CD4-positive, CD25-positive, alpha-beta regulatory T cell (primary cell): ENCODE measurements around the gene ZNF683. TPM values are rescaled to one million over a fixed set of nuclear protein-coding genes. Genes with fewer than 3 reads are reported as not detected.
"Not testable (repeated sequence)": the region's sequence is repeated elsewhere in the genome, so short reads cannot be mapped to it uniquely, and the experiment has no call there.

ENCODE experiments used
- ATAC-seq, 2 donors: fragments of 150-1000 bp; cut with Tn5 transposase; one replicate each; pipeline ENCODE4 v1.10.0; 2021; ENCODE audit warnings: low read depth in 2 of 2, moderate number of reproducible peaks in 2 of 2, moderate library complexity in 1 of 2
- DNase-seq, 3 donors: peaks; one replicate each; pipeline versions ENCODE4 v3.0.0 to v3.0.0-alpha.2; 2012 to 2022; ENCODE audit warnings: mixed read lengths in 1 of 3
- H3K27ac ChIP-seq: one replicate; pipeline ENCODE4 v1.7.0; 2013; ENCODE audit warnings: mild to moderate bottlenecking, low read length; ENCODE audit not compliant: insufficient read depth, poor library complexity, severe bottlenecking
- H3K27me3 ChIP-seq: one replicate; pipeline ENCODE4 v1.7.0; 2013; ENCODE audit warnings: low read length; ENCODE audit not compliant: control insufficient read depth, insufficient read depth
- H3K36me3 ChIP-seq: one replicate; pipeline ENCODE4 v1.7.0; 2013; ENCODE audit warnings: mild to moderate bottlenecking, low read length, moderate library complexity; ENCODE audit not compliant: control insufficient read depth, insufficient read depth
- H3K4me1 ChIP-seq: 2 replicates; pipeline ENCODE4 v1.7.0; 2013; ENCODE audit warnings: mild to moderate bottlenecking, low read length; ENCODE audit not compliant: insufficient read depth, control insufficient read depth, poor library complexity, severe bottlenecking
- H3K4me3 ChIP-seq: one replicate; pipeline ENCODE4 v1.7.0; 2013; ENCODE audit warnings: low read depth, mild to moderate bottlenecking, low read length, moderate library complexity
- H3K9me3 ChIP-seq, 2 experiments: 1 replicate in 1 of 2; 2 replicates in 1 of 2; pipeline ENCODE4 v1.7.0; 2013; ENCODE audit warnings: low read length in 2 of 2, mild to moderate bottlenecking in 1 of 2, moderate library complexity in 1 of 2; ENCODE audit not compliant: control insufficient read depth in 2 of 2
- H3K27ac Mint-ChIP-seq, 3 donors: one replicate each; pipeline ENCODE4 v1.8.0; 2020 to 2022; ENCODE audit warnings: mild to moderate bottlenecking in 3 of 3, mixed read lengths in 3 of 3, moderate library complexity in 2 of 3
- H3K27me3 Mint-ChIP-seq: one replicate; pipeline ENCODE4 v1.8.0; 2022; ENCODE audit warnings: mild to moderate bottlenecking, mixed read lengths
- H3K36me3 Mint-ChIP-seq: one replicate; pipeline ENCODE4 v1.8.0; 2020; ENCODE audit warnings: mixed read lengths
- H3K4me1 Mint-ChIP-seq, 4 donors: one replicate each; pipeline ENCODE4 v1.8.0; 2020 to 2022; ENCODE audit warnings: mixed read lengths in 4 of 4, mild to moderate bottlenecking in 1 of 4
- H3K4me3 Mint-ChIP-seq, 4 donors: one replicate each; pipeline ENCODE4 v1.8.0; 2020 to 2022; ENCODE audit warnings: mild to moderate bottlenecking in 4 of 4, mixed read lengths in 4 of 4, moderate library complexity in 3 of 4
- H3K9me3 Mint-ChIP-seq, 7 donors: one replicate each; pipeline ENCODE4 v1.8.0; 2020 to 2022; ENCODE audit warnings: mixed read lengths in 7 of 7, mild to moderate bottlenecking in 3 of 7, moderate library complexity in 2 of 7
- polyA plus RNA-seq, 4 donors: library from polyadenylated mRNA; unstranded; fragments of 300-500 nt; fragmentation: Illumina TruSeq; gene quantifications; one replicate each; pipeline ENCODE4 v1.2.3, GENCODE V29; 2021
- total RNA-seq: library from RNA; stranded (reverse); gene quantifications from one replicate; pipeline ENCODE4 v1.2.3, GENCODE V29; 2022

Gene ZNF683
- total RNA-seq: not detected
- under 1 TPM in 2 of 4 donors, not detected in 2; 0.25 to 0.55 TPM for polyA plus RNA-seq

DNA sequence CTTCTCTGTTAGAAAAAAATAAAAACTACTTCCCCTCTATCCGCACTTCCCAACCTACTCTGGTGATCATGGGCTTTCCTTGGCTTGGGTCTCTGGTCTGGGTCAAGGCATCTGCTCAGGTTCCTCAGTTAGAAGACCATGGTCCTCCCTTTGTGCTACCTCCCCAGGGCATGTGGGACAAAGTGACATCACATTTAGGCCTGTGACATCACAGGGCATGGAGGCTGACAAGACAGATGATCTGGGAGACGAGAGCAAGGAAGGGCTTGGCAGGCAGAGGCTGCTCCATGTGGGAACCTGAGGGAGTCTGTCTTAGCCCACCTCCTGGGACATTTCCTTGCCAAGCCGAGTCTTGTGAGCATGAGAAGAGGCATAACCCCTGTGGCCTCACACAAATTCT, at the start of gene ZNF683:
Gene ZNF683, minus strand, starts transcription at position 140 of the 400 bp plus-strand sequence. CDS start 4,179 bp downstream, outside the sequence.
- not testable (repeated sequence) for H3K9me3 ChIP-seq, H3K36me3 Mint-ChIP-seq, ATAC-seq, H3K27me3 Mint-ChIP-seq, DNase-seq, H3K36me3 ChIP-seq, H3K27me3 ChIP-seq, H3K9me3 Mint-ChIP-seq
- Mint-ChIP-seq H3K27ac (peak within 1 kb of the TSS; percentile 92 to 96 (median 95)), H3K4me1 (peaks cover 37 to 91% (median 66%) of the 10 kb centered on the region in 4 donors), H3K4me3 (peak within 1 kb of the TSS; percentile 63 to 81 (median 77))
- Histone ChIP-seq H3K4me1 (peaks cover 78% of the 10 kb centered on the region), H3K4me3 (peak within 1 kb of the TSS; percentile 34), H3K27ac (peak within 1 kb of the TSS; percentile 50)

DNA sequence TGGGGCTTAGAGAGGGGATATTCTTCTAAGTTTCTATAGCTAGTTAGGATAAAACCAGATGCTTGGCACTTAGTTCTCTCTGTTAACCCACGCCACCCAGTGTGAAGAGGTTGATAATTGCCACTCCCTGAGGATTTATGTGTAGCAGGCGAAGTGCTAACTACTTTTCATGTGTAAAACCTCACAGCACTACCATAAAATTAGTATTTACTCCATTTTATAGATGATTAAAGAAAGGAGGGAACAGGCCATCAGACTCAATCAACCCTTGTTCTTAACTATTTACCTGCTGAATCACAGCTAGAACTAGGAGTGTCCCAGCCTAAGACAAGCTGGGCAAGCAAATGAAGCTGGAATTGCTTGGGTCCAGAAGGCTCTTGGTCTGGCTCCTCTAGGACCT, 46.9 kb upstream of the ZNF683 start:
- H3K4me3 Mint-ChIP-seq: no peak overlapping the region
- H3K36me3 Mint-ChIP-seq: no peaks in the 10 kb centered on the region
- Histone ChIP-seq H3K9me3 (no peaks in the 10 kb centered on the region), H3K4me3 (no peak overlapping the region), H3K27ac (no peak overlapping the region), H3K36me3 (no peaks in the 10 kb centered on the region), H3K27me3 (peaks cover 6% of the 10 kb centered on the region), H3K4me1 (no peaks in the 10 kb centered on the region)
- H3K4me1 Mint-ChIP-seq: peaks cover 0 to 5% (median 1%) of the 10 kb centered on the region in 4 donors
- DNase-seq: no peak
- peaks cover 0 to 2% (median 0%) of the 10 kb centered on the region in 7 donors for H3K9me3 Mint-ChIP-seq
- ATAC-seq: no peak
- H3K27ac Mint-ChIP-seq: no peak overlapping the region
- peaks cover 39% of the 10 kb centered on the region for H3K27me3 Mint-ChIP-seq

DNA sequence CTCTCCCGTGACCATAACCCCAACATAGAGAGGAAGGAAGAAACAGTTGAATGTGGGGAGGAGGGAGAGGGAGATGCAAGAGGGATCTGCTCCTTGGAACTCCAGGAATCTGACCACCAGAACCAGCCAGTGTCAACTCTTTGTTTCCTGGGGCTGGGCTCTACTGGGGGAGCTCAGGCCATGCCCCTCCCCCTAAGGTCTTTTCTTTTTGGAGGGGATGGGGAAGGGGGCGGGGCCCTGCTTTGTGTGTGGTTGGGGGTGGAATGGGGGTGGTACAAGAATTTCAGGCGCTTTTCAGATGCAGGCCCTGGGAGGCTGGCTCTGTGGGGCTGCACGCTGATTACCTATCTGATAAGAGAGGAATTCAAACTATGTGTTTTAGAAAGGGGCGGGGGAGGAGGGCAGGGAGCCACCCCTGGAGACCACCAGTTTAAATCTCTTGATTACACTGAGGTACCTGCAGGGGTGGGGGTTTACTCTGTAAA, 46.4 kb upstream of the ZNF683 start:
- H3K9me3 Mint-ChIP-seq: peaks cover 0 to 2% (median 0%) of the 10 kb centered on the region in 7 donors
- no peak overlapping the region for H3K4me3 Mint-ChIP-seq
- DNase-seq: no peak
- peaks cover 6% of the 10 kb centered on the region for H3K27me3 ChIP-seq
- H3K4me1 Mint-ChIP-seq: peaks cover 0 to 5% (median 1%) of the 10 kb centered on the region in 4 donors
- H3K36me3 Mint-ChIP-seq: no peaks in the 10 kb centered on the region
- no peak for ATAC-seq
- no peaks in the 10 kb centered on the region for H3K36me3 ChIP-seq
- H3K9me3 ChIP-seq: no peaks in the 10 kb centered on the region
- H3K27ac Mint-ChIP-seq: no peak overlapping the region
- H3K4me3 ChIP-seq: no peak overlapping the region
- no peak overlapping the region for H3K27ac ChIP-seq
- H3K4me1 ChIP-seq: no peaks in the 10 kb centered on the region
- peaks cover 45% of the 10 kb centered on the region for H3K27me3 Mint-ChIP-seq

DNA sequence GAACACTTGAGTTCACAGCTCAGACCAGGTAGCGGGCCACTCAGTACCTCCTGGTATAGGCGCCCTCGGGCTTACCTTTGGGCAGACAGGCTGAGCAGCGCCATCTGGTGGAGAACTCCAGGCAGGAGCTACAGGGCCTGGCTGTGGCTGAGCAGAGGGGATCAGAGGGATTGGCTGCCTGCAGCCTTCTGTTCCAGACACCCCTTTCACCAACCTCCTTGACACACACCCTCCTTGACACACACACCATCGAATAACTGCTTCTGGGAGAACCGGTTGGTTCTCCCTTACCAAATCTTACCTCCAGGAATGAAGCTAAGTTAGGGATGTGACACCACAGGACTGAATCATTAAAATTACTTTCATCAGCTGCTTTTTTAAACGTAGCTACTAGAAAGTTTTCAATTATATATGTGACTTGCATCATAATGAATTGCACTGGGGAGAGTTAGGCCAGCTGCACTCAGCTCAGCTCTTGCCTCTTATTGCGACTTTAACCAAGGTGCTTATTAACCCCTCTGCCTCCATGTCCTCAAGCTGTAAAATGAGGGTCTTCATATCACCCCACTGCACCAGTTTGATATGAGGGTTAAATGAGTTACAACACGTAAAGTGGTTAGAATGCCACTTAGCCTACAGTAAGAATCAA, 44.7 kb upstream of the ZNF683 start:
- Mint-ChIP-seq H3K27ac (no peak overlapping the region), H3K27me3 (peaks cover 61% of the 10 kb centered on the region), H3K4me3 (no peak overlapping the region), H3K4me1 (peaks cover 0 to 5% (median 3%) of the 10 kb centered on the region in 4 donors), H3K9me3 (peaks cover 0 to 4% (median 0%) of the 10 kb centered on the region in 7 donors), H3K36me3 (no peaks in the 10 kb centered on the region)
- ATAC-seq (peak; percentile 96), DNase-seq (peak; percentile 73 to 86 (median 80))
- Histone ChIP-seq H3K27ac (no peak overlapping the region), H3K27me3 (peaks cover 19% of the 10 kb centered on the region), H3K4me3 (no peak overlapping the region), H3K9me3 (no peaks in the 10 kb centered on the region), H3K36me3 (no peaks in the 10 kb centered on the region), H3K4me1 (no peaks in the 10 kb centered on the region)

DNA sequence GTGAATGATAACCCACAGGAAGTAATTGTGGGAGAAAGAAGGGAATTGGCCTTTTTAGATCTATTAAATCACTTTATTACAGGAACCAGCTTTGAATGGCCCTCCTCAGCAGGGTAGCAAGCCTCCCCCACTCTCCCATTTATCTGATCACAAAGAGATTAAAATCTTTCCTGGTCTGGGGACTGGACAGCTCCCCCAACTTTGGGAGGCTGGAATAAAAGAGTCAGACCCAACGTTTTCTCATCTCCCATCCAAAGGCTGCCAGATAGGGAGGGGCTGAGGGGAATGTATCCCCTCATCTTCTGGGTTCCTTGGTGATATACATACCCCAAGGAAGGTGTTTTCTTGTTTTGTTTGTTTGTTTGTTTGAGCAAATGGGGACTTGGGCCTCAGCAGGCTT, 40.5 kb upstream of the ZNF683 start:
- Histone ChIP-seq H3K4me3 (no peak overlapping the region), H3K36me3 (no peaks in the 10 kb centered on the region), H3K4me1 (peaks cover 30% of the 10 kb centered on the region), H3K27ac (no peak overlapping the region), H3K9me3 (no peaks in the 10 kb centered on the region), H3K27me3 (peaks cover 30% of the 10 kb centered on the region)
- Mint-ChIP-seq H3K4me3 (no peak overlapping the region), H3K27ac (no peak overlapping the region), H3K36me3 (no peaks in the 10 kb centered on the region), H3K27me3 (peaks cover 73% of the 10 kb centered on the region), H3K4me1 (peaks cover 7 to 33% (median 19%) of the 10 kb centered on the region in 4 donors), H3K9me3 (peaks cover 0 to 6% (median 3%) of the 10 kb centered on the region in 7 donors)
- DNase-seq (no peak), ATAC-seq (no peak)

DNA sequence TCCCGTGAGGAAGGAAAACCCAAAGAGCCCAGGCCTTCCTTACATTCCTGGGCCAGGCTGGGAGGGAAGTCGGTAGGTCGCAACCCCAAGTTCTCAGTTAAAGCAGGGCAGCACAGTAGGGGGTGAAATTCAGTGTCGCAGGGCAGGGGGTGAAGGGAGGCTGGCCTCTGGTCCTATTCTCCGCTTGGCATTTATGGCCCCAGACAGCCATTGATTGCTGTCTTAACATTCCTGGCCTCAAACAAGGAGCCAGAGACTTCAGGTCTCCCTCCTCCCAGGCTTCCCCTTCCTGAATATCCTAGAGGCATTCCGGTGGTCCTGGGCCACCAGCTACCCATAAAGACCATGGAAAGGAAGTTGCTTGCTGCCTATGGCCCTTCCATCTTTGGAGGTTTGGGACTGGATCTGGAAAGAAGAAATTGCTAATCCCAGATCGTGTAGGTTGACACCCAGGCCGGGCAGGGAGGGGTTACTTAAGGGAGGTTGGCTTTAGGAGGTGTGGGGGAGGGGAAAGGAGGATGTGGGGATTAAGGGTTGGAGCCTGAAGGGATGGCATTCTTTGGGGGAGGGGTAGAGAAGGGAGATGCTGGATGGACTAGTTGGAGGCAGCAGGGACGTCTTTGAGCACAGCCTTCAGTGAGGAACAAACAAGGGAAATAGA, 39.8 kb upstream of the ZNF683 start:
- Mint-ChIP-seq H3K36me3 (no peaks in the 10 kb centered on the region), H3K9me3 (peaks cover 0 to 6% (median 3%) of the 10 kb centered on the region in 7 donors), H3K27me3 (peaks cover 72% of the 10 kb centered on the region), H3K4me3 (peak overlapping the region in 1 of 4 donors; percentile 5), H3K27ac (no peak overlapping the region), H3K4me1 (peaks cover 7 to 33% (median 19%) of the 10 kb centered on the region in 4 donors)
- no peak overlapping the region for H3K4me3 ChIP-seq
- H3K9me3 ChIP-seq: no peaks in the 10 kb centered on the region
- no peak for DNase-seq
- no peak overlapping the region for H3K27ac ChIP-seq
- no peaks in the 10 kb centered on the region for H3K36me3 ChIP-seq
- peaks cover 30% of the 10 kb centered on the region for H3K4me1 ChIP-seq
- ATAC-seq: no peak
- H3K27me3 ChIP-seq: peaks cover 30% of the 10 kb centered on the region

DNA sequence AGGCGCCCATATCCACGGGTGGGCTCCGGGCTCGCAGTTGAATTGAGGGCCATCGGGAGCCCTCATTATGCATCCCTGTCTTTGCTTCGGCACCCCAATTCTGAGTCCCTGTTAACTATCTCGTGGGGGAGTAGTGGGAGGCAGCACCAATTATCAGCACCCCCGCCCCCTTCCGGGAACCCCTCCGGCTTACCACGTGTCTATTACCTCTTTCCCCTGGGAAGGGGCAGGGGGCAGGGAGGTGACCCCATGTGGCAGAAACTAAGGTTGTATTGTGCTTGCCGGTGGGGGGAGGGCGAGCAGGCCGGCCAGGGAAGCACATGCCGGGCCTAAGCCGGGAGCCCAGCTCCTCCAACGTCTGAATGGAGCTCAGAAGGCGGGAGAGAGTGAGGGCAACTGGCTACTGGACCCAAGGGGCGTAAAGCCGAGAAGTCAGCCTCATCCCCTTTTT, 39.1 kb upstream of the ZNF683 start:
- ATAC-seq (no peak), DNase-seq (no peak)
- Histone ChIP-seq H3K4me1 (peaks cover 30% of the 10 kb centered on the region), H3K27me3 (peaks cover 30% of the 10 kb centered on the region), H3K36me3 (no peaks in the 10 kb centered on the region), H3K27ac (no peak overlapping the region), H3K9me3 (no peaks in the 10 kb centered on the region), H3K4me3 (no peak overlapping the region)
- H3K27me3 Mint-ChIP-seq: peaks cover 74% of the 10 kb centered on the region
- no peak overlapping the region for H3K27ac Mint-ChIP-seq
- H3K36me3 Mint-ChIP-seq: no peaks in the 10 kb centered on the region
- H3K9me3 Mint-ChIP-seq: peaks cover 0 to 6% (median 3%) of the 10 kb centered on the region in 7 donors
- peaks cover 7 to 33% (median 16%) of the 10 kb centered on the region in 4 donors for H3K4me1 Mint-ChIP-seq
- peak overlapping the region in 1 of 4 donors; percentile 2 for H3K4me3 Mint-ChIP-seq
